ENCODE measurements around the gene VIPR2.

Gene VIPR2

DNA sequence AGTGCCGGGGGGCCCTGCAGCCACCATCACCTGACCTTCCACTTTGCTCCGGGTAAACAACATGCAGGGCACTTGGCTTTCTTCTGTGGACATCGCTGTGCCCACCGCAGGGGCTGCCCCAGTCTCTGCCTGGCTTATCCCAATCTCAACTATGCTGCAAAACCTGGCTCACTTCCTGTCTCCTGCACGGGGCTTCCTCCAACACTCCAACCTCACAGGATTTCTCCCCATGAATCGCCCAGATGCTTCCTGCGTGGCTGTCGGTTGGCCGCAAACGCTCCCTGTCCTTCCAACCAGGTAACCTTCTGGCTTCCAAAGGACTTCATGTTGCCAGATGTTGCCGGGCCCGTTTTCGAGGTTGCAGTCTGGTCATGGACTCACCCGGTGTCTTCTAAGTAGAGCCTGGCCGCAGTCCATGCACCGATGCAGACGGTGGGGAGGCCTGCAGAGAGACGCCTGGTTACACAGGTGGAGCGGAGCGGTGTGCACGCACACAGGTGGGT, 109.0 kb downstream of the VIPR2 start:
- DNase-seq, result no peak

DNA sequence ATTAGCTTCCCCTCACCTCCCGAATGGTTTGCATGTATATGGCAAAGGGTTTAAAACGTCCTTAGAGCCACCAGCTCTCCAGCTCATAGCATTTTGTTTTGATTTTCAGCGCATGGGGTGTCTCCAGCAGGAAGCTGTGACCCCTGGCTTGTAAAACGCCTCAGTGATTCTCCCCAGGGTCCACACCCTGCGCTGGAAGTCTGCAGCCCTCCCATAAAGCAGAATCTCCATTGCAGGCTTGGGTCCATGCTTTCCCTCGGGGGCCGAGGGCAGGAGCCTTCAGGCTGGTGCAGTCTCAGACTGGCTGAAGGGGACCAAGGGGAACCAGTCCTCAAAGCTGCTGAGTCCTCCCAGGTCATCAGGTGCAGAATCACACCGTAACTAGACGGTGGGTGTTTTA, 109.7 kb downstream of the VIPR2 start:
- no peak for DNase-seq

DNA sequence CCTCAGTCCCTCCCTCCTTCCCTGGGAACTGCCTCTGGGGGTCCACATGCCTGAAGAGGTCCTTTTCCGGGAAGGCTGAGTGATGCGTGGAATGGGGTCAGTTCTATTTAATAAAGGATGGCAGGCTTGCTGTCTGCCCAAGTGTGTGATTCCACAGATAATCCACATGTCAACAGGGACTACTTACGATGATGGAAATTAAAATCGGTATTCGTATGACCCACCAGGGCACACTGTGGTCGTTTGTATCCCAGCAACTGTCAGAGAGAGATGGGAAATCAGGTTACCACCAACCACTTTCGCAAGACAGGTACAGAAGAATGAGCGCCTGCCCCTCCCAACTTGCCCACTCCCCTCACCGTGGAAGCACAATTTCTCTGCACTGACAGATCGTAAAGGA, 110.3 kb downstream of the VIPR2 start:
- DNase-seq, result no peak

DNA sequence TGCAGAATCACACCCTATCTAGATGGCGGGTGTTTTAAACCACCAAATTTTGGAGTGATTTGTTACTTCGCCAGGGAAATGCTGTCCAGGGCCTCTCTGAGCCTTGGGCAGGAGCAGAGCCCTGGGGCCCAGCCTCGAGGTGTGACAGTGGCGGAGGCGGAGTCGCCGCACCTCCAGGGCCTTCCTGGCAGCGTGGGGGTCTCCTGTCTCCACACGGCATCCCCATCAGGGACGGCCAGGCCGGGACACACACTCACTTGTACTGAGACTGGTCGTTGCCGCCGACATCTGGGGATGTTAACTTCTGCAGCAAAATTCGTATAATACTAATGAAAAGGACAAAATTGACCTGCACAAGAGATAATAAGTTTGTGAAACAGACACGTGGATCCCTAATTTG, 110.7 kb downstream of the VIPR2 start:
- no peak for DNase-seq

DNA sequence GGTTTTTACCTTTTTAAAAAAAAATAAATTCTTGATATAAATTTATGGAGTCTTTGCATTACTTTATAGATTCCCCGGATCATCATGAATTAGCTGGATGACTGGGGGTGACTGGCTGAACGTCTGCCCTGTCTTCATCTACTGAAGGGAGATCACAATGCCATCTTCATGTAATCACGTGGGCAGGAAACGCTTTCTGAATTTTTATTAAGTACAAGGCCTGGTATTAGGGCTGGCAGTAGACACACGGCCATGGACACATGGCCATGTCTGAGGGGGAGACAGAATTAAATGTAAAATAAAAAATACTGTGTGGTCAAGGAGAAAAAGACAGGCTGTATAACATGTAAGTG, 111.2 kb downstream of the VIPR2 start:
- DNase-seq, result no peak

DNA sequence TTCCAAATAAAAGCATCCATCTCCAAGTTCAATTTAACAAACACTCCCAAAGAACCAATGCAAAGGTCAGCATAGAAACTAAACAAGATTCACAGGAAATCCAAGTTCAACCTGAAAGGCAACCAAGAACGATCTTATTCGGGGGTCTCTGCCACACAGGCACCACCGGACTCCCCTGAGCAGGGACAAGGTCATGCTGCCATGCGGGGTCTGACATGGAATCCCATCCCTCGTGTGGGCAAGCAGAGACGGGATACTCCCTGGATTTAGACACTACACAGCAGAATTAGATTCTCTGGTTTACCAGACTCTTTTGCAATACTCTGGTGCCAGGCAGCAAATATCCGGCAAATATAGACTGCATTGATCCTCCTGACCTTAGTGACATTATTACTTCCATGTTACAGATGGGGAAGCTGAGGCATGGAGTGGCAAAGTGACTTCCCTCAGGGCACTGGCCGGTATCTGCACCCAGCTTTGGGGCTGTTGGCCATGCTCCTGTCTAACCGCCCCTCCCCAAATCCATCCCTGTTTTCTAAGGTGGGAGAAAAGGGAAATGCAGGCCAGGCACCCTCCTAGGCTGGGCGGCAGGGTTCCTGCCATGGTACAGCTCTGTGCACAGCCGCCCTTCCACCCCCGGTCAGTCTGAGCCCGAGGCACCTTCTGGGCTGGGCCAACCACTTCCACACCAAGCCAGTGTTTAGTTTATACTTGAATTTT, 111.8 kb downstream of the VIPR2 start:
- no peak for DNase-seq

DNA sequence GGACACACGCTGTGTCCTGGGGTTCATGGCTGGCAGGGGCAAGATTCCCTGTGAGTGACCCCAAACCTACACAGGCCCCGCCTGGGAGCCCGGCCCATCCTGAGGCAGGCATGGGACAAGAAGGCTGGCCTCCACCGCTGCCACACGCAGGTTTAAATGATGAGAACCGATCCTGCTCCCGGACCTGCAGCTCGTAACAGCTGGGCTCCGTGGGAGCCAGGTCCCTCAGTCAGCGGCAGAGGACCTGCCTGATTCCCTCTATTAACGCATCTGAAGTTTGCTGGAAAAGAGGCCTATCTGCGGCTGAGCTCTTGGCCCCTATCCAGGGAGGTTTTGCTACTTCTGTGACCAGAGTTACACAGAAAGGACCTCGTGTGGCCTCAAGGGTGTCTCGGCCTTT, 112.3 kb downstream of the VIPR2 start:
- no peak for DNase-seq

DNA sequence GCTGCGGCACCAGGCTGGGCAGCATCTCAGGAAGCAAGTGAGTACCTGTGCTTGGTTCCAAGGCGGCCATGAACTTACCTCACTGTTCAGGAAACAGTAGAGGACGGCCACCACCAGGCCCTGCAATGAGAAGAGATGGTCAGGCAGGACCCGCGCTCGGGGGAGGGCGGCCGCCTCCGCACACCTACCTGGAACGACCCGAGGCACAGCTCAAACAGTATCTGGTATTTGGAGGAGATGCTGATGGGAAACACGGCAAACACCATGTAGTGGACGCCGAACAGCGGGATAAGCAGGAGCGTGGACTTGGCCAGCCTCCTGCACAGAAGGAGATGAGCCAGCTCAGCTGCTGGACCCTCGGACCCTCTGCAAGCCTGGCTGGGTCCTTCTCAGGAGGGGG, 112.9 kb downstream of the VIPR2 start:
- no peak for DNase-seq

DNA sequence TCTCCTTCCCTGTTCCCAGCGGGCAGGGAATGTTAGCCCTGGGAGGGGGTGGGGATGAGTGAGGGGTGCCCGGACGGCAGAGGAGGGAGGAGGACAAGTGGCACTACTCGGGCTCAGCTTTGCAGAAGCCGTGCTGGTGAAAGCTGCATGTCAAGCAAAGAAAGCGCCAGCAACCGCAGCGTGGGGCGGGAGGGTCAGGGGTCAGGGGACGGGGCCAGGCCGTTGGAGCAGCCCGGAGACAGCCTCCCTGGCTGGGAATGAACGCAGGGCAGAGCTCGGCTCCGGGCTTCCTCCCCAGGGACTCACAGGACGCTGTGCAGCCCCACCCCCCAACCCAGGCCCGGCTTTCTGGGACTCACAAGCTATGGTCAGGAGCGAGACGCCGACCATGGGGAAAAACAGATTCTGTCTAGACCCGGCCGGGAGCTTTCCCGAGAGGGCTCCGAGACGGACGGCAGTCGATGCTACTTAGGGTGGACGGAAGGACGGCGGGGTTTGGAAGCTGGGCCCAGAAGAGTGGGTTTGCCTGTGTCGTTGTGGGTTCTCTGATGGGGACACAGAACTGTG, 113.4 kb downstream of the VIPR2 start:
- no peak for DNase-seq

DNA sequence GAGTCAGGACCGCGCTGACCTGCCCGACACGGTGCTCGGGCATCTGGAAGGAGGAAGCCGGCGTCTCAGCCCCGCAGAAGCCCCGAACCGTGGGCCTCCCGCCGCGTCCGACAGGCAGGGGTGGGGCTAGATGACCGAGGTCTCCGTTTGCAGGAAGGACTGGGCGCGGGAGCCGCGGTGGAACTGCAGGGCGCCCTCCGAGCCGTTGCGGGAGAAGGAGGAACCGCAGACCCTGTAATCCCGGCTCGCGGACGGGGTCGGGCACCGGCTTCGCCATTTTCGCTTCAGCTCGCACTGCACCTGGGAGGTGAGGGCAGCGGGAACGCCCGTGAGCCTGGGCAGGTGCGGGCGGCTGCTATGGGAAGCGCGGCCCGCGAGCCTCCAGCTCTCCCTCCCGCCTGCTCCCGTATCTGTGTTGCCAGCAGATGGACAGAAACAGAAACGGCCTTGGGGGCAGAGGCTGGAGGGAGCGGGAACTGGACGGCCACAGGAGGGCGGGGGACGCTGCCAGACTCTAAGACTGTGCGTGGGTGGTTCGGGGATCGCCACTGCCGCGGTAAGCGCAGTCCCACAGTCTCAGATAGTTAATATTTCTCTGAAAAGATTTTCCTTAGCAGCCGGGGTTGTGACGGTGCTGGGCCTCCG, 114.1 kb downstream of the VIPR2 start:
- DNase-seq, result no peak

DNA sequence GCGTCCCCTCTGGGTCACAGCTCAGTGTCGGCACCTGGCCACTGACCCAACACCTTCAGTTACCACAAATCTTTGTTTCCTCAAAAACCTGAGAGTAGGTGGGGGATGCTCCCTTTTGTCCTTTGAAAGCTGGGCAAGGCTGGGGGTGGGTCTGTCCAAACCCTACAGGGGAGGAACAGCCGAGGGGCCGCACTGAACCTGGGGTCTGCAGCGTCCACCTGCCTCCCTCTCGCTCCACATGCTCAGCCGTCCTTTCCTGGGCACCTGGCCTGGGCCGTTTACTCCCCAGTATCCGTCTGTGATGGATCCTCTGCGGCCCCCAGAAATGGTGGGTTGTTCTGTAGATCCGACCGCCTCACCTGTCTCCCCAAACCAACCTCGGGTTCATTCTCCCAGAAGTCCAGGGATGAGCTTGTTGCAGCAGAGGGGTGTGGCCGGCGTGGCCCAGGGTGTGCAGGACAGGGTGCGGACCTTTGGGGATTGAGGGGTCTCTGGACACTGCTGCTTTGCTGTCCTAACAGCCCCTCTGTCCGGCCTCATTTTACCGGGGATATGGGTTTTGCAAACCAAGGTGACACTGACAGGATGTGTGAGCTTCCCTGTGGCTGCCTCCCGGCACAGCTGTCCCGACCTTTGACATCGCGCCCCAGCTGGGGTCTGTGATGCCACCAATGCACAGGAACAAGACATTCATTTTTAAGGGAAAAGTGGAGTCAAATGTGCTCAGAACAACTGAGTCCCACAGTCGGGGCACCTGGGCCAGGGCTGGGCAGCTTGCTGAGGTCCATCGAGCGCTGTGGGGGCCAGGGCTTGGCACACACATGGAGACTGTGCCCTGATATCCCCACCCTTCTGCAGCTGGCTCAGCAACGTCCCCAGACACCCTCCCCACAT, 115.9 kb downstream of the VIPR2 start:
- no peak for DNase-seq

DNA sequence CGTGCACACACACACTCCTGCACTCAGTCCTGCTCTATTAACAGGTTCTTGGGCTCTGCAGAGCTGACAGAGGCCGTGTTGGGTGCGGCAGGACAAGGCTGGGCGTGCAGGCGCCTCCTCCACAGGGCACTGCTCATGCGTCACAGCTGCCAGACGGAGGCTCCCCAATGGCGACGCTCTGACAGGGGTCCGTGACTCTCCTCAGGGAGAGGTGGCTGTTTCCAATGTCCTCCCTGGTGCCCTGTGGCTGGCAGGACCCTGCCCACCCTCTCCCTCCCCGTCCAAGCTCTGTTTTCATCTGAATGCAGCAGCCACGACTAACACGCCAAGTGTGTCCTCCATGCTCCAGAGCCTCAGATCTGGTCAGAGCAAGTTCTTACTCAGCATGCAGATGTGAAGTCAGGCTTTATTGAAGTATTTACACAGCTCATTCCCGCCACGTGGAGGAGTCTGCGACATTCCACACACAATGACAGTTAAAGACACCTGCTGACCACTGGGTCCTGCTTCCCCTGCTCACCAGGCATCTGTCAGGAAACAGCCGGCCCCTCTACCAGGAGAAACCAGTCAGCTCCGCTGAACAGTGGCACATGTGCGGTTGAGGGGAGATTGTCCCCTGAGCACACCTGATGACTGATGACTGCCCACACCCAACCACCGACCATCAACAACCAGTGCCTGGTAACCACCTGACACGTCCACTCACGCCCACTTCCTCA, 116.7 kb downstream of the VIPR2 start:
- DNase-seq, result no peak

DNA sequence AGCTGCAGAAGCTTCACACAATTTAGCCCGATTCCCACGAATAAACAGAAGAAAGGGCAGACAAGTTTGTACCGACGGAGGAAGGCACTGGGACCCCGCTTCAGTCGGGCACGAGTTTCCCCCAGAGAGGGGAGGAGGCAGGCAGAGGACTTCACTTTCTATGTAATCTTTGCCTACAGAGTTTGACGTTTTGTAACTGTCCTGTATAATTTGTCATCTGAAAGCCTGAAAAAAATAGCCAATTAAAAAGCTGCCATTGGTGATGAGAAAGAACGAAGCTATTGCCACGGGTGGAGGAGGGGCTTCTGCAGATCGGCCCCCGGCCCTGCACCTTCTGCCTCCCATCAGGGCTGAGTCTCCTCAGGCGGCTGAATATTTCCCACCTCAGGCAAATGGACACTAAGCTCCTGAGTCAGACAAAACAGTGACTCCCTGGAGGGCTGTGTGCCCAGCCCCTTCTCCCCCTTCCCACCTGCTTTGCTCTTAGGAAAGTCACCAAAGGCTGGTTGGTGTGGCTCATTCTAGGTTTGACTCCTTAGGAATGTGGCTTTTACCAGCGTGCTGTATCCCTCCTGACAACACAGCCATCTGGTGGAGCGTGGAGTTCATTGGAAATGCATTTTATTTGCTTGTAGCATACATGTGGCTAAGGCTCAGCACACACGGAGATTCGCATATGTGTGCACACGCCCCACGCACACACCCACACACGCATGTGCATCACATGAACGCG, 117.4 kb downstream of the VIPR2 start:
- DNase-seq, result no peak

DNA sequence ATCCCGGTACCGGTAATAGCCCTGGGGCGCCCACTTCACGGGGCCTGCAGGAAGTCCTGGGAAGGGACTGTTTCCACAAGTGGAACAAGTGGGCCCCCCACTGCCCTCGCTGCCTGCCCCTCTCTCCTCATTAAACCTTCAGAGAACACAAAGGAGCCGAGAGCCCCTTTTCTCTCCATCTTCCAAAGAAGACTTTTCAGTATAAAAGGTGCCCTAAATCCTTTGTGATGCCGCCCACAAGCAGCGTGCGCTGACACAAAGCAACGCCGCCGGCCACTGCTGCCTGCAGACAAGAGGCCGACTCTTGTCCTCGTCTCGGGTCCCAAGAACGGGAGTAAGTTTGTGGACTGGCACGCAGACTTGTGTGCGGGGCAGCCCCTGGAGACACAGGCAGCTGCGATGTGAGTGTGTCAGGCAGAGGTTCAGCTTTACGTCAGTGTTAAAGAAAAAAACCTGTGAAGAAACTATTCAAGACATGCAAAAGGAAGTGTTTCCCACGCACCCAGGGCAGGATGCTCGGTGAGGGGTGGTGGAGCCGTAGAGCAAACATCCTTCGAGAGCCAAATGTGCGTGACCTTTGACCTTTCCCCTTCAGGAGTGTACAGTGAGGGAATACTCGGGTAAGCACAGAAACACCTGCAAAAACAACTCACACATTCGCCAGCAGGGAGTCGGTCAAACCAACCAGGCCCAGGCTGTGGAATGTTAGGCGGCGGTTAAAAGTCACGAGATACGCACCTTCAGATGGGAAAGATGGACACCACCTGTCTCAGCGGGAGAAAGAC, 118.2 kb downstream of the VIPR2 start:
- no peak for DNase-seq

DNA sequence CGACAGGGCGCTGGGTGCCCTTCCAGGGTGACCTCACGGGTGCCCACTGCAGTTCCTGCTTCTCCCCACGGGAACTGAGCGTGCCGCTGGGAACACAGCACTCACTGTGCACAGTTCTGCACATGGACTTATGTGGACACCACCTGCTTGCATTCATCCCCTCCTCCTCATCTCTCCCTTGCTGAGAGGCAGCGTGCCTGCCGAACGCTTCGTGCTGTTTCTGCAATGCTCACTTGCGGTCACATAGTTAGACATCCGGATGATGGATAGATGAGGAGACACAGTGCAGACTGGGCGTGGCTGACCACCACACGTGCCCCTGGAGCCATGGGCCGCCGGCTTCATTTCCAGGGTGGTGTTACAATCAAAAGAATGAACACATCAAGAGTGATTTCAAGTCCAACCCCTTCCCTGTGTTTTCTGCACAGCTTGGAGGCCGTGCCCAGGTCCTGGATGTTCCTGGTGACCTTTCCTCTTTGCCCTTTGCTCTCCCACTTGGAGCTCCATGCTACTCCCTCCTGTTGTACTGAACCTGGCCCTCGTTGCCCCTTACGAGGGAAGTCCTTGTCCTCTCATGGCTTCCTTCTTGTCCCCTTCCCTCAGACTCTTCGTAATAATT, 119.4 kb downstream of the VIPR2 start:
- no peak for DNase-seq

DNA sequence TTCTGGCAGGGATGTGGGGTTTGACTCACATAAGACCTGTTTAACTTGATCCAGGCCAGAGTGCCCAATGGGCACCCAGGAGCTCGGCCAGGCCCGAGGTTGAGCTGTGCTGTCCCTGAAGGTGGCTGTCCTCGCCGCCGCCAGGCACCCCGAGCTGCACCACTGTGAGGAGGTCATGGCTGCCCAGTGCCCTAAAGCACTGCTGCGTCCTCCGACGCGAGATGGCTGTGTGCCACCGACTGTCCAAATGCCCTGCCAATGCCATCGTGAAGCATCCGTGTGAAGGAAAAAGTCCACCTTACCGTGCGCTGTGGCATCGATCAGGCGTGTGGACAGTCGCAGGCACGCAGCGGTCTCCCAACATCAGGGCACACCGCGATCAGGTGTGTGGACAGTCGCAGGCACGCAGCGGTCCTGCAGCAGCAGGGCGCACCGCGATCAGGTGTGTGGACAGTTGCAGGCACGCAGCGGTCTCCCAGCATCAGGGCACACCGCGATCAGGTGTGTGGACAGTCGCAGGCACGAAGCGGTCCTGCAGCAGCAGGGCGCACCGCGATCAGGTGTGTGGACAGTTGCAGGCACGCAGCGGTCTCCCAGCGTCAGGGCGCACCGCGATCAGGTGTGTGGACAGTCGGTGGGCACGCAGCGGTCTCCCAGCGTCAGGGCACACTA, 120.3 kb downstream of the VIPR2 start:
- DNase-seq, result no peak

DNA sequence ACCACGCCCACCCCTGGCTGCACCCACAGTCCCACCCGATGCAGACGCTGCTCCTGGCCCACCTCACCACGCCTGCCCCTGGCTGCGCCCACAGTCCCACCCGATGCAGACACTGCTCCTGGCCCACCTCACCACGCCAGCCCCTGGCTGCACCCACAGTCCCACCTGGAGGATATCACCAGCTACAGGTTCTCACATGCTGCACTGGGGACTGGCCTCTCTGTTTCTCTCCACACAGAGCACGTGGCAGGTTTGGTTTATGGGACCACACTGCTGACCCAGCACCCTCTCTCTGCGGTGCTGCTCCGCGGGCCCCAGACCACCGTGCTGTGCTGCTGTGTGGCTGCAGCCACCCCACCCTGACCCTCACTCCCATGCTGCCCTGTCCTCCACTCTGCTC, 120.9 kb downstream of the VIPR2 start:
- DNase-seq, result no peak

DNA sequence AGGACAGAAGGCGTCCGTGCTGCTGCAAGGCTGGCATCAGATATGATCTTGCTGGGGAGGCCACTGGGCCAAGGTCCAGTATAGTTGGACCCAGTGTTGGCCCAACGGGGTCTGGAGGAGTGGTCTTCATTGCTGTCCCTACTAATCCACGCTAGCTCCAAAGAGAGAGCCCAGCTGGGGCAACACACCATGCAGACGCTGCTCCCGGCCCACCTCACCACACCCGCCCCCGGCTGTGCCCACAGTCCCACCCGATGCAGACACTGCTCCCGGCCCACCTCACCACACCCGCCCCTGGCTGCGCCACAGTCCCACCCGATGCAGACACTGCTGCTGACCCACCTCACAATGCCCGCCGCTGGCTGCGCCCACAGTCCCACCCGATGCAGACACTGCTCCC, 121.5 kb downstream of the VIPR2 start:
- DNase-seq, result no peak

DNA sequence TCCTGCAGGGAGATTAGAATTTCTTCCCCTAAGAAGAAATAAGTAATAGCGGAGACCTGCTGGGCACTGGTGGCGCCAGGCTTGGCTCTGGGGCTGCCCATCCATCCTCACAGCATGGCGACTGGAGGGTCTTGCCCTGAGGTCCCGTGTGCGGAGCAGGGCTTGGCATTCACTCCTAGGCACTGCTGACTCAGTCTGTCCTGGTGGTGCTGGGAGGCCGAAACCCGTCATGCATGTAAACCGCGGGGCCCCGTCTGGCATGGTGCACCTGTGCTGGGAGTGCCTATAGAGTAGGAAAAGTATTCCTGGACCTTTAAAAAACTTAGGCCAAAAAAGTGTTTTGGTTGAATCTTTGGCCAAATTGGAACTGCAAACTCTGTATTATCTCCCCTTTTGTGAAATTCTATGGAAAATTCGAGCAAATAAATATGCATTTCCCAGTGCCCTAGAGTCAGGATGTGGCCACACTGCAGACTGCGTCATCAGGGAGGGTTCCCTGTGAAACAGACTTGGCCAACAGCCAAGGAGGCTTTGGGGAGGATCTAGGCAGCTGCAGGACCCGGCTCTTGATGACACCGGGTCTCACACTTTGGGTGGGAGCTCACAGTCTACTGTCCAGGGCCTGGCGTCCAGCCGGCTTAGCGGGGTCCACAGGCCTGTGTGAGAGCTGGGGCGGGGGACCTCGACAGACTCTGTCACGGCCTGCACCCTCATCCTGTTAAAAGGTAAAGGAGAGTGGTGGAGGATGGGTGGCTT, 122.3 kb downstream of the VIPR2 start:
- DNase-seq, result no peak

All from stimulated activated naive CD4-positive, alpha-beta T cell treated with Interleukin-2 at 50 U/mL for 16 hours (primary cell).